ENCODE results near the gene SERPINB13.

The SERPINB13 gene

GRCh38 chr18:63648241-63648640 is 61.1 kb downstream of the SERPINB13 start:
- no peak for DNase-seq (ENCODE audit: low spot score)
